LNCaP clone FGC (cell line): ENCODE results near the gene GOLGA1.

Experiments
- DNase-seq: peaks from one replicate; pipeline ENCODE4 v3.0.0-alpha.2; 2011; ENCODE audit warnings: low read depth
- H3K4me3 ChIP-seq: 2 replicates; pipeline ENCODE4 v1.5.1; 2011; ENCODE audit warnings: mild to moderate bottlenecking, low read depth, low read length, control low read depth
- TF ChIP-seq, protein P1 (sequence below): IDR thresholded peaks from 2 replicates; pipeline ENCODE4 v1.5.1; 2012; ENCODE audit warnings: mild to moderate bottlenecking; ENCODE audit not compliant: control insufficient read depth, insufficient read depth; ENCODE audit errors: extremely low read depth

The GOLGA1 gene

DNA sequence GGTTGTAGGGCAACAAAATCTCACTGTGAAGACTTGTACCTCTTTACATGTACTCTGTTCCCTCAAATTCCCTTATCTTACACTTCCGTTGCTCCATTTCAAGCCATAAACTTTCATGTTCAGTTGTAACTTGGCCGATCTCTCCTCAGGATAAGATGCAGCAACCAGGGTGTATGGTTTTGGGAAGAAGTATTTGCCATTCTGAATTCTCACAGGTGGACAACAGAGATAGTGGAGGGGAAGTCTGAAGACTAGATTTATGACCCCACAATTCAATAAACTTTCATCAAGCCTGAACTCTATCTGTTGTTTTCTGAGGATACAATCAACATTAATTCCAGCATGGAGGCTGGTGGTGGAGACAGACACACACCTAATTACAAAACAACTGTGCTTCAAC is 27.5 kb downstream of the GOLGA1 start:
- H3K4me3 ChIP-seq = no peak overlapping the region
- TF ChIP-seq, protein P1, sequence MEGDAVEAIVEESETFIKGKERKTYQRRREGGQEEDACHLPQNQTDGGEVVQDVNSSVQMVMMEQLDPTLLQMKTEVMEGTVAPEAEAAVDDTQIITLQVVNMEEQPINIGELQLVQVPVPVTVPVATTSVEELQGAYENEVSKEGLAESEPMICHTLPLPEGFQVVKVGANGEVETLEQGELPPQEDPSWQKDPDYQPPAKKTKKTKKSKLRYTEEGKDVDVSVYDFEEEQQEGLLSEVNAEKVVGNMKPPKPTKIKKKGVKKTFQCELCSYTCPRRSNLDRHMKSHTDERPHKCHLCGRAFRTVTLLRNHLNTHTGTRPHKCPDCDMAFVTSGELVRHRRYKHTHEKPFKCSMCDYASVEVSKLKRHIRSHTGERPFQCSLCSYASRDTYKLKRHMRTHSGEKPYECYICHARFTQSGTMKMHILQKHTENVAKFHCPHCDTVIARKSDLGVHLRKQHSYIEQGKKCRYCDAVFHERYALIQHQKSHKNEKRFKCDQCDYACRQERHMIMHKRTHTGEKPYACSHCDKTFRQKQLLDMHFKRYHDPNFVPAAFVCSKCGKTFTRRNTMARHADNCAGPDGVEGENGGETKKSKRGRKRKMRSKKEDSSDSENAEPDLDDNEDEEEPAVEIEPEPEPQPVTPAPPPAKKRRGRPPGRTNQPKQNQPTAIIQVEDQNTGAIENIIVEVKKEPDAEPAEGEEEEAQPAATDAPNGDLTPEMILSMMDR = no peak
- DNase-seq = no peak

- TF ChIP-seq, protein P1 = no peak
- no peak for DNase-seq
- no peak overlapping the region for H3K4me3 ChIP-seq
Measured at GRCh38 chr9:124911766-124912165, 29.1 kb downstream of the GOLGA1 start.

GRCh38 chr9:124908098-124908497 is 32.8 kb downstream of the GOLGA1 start:
- no peak overlapping the region for H3K4me3 ChIP-seq
- TF ChIP-seq, protein P1 = no peak
- no peak for DNase-seq

DNA sequence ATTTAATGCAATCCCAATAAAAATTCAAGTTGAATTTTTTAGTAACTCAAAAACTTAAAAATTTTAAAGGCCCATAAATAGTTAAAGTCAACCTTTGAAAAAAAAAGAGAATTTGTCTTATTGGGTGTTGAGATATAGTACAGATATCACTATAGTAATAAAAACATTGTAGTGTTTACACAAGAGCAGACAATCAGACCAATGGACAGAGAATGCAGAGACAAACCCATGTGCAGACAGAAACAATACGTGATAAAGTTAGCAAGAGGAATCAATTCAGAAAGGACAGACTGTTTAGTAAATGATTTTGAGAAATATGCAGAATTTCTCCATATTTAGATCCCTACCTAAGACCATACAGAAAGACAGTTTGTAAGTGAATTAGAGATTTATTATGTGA is 33.9 kb downstream of the GOLGA1 start:
- peak; percentile 37 for DNase-seq
- H3K4me3 ChIP-seq = no peak overlapping the region
- TF ChIP-seq, protein P1 = no peak

- no peak overlapping the region for H3K4me3 ChIP-seq
- DNase-seq = no peak
- TF ChIP-seq, protein P1 = no peak
Measured at GRCh38 chr9:124899845-124900244, 41.0 kb downstream of the GOLGA1 start.

DNA sequence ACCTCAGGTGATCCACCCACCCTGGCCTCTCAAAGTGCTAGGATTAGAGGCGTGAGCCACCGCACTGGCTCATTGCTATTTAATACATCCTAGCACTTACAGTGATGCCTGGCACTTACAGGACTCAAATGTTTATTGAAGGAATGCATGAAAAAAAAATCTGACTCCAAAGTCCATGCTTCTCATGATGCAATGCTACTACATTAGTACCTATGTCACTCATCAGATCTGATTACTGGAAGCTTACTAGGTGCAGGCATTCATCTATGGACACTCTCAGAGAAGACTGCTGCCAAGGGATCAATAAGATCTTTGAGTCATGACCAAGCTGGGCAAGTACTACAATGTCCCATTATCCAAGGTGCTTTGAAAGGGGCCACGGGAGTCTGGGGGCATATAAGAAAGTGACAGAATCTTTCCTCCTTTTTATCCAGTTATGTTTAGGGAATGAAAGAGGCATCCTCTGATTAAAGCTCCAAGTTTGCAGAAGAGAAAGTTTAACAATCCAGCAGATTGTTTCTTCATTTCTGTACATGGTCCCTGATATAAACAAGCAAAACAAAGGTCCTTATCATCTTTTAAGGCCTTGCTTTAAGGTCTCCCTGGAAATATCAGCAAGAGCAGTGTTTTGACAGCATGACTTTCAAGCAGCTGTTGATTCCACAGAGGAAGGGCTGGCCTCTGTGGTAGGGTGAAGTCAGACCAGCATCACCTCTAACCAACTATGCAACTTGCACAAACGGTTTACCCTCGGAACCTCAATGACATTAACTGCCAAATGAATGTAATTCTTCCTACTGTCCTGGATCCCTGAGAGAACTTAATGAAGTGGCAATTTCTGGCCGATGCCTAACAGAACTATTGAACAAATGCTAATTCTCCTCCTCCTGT is 43.1 kb downstream of the GOLGA1 start:
- TF ChIP-seq, protein P1 = no peak
- DNase-seq = no peak
- no peak overlapping the region for H3K4me3 ChIP-seq
